ENCODE data around the gene EEFSEC.

Gene EEFSEC

GRCh38 chr3:128347282-128347681 lies 194.0 kb downstream of the EEFSEC start:
- no peak overlapping the region for H3K27ac ChIP-seq (replicated peaks; ENCODE audit: low read length)
- no peak overlapping the region for H2AFZ ChIP-seq (ENCODE audit: low read length)
- H3K4ac ChIP-seq (ENCODE audit: low read length): no peak overlapping the region
- H3K14ac ChIP-seq (ENCODE audit: low read length): no peak overlapping the region
- no peak overlapping the region for H2BK120ac ChIP-seq (ENCODE audit: low read depth, low read length)
- H3K27me3 ChIP-seq (ENCODE audit: control insufficient read depth in 3 of 3, insufficient read depth in 3 of 3, low read depth in 1 of 3, low read length in 3 of 3): no peaks in the 10 kb centered on the region
- H4K8ac ChIP-seq (ENCODE audit: low read depth, low read length): no peak overlapping the region
- no peak overlapping the region for H3K4me2 ChIP-seq (ENCODE audit: insufficient read depth, low read length, poor library complexity, severe bottlenecking)
- no peaks in the 10 kb centered on the region for H3K9me3 ChIP-seq (replicated peaks in 1 of 2; ENCODE audit: control insufficient read depth in 2 of 2, insufficient read depth in 1 of 2, low read depth in 1 of 2, low read length in 2 of 2)
- no peak for DNase-seq (ENCODE audit: low spot score)
- no peaks in the 10 kb centered on the region for H3K79me1 ChIP-seq (ENCODE audit: low read depth, low read length)
- H3K4me1 ChIP-seq (ENCODE audit: control insufficient read depth in 2 of 2, insufficient read depth in 1 of 2, low read depth in 1 of 2, low read length in 2 of 2): peaks cover 5 to 8% of the 10 kb centered on the region in 2 donors
- H3K9ac ChIP-seq (ENCODE audit: low read depth, low read length, poor library complexity): no peak overlapping the region
- no peak overlapping the region for H3K23ac ChIP-seq (ENCODE audit: low read depth, low read length, poor library complexity)
- no peak overlapping the region for H2BK15ac ChIP-seq (ENCODE audit: low read length)
- no peak overlapping the region for H3K18ac ChIP-seq (ENCODE audit: low read length)
- no peak overlapping the region for H3K4me3 ChIP-seq (ENCODE audit: low read length in 2 of 2)
- H2BK5ac ChIP-seq (ENCODE audit: low read length): no peak overlapping the region
- H2BK12ac ChIP-seq (ENCODE audit: low read length): no peak overlapping the region
- no peak overlapping the region for H4K91ac ChIP-seq (ENCODE audit: low read depth, low read length, poor library complexity)
- no peak overlapping the region for H2AK5ac ChIP-seq (ENCODE audit: low read depth, low read length)
- peaks cover 0 to 2% of the 10 kb centered on the region in 2 donors for H3K36me3 ChIP-seq (replicated peaks in 1 of 2; ENCODE audit: control insufficient read depth in 2 of 2, insufficient read depth in 2 of 2, low read length in 2 of 2)

- Histone ChIP-seq H4K8ac (ENCODE audit: low read depth, low read length) (no peak overlapping the region), H2AFZ (ENCODE audit: low read length) (no peak overlapping the region), H3K4me1 (ENCODE audit: control insufficient read depth in 2 of 2, insufficient read depth in 1 of 2, low read depth in 1 of 2, low read length in 2 of 2) (peaks cover 5 to 8% of the 10 kb centered on the region in 2 donors), H3K4me2 (ENCODE audit: insufficient read depth, low read length, poor library complexity, severe bottlenecking) (no peak overlapping the region), H2BK5ac (ENCODE audit: low read length) (no peak overlapping the region), H3K27ac (replicated peaks; ENCODE audit: low read length) (no peak overlapping the region), H3K9me3 (replicated peaks in 1 of 2; ENCODE audit: control insufficient read depth in 2 of 2, insufficient read depth in 1 of 2, low read depth in 1 of 2, low read length in 2 of 2) (no peaks in the 10 kb centered on the region), H3K4me3 (ENCODE audit: low read length in 2 of 2) (no peak overlapping the region), H3K79me1 (ENCODE audit: low read depth, low read length) (no peaks in the 10 kb centered on the region), H2BK120ac (ENCODE audit: low read depth, low read length) (no peak overlapping the region), H3K9ac (ENCODE audit: low read depth, low read length, poor library complexity) (no peak overlapping the region), H3K4ac (ENCODE audit: low read length) (no peak overlapping the region), H3K14ac (ENCODE audit: low read length) (no peak overlapping the region), H3K18ac (ENCODE audit: low read length) (no peak overlapping the region), H3K36me3 (replicated peaks in 1 of 2; ENCODE audit: control insufficient read depth in 2 of 2, insufficient read depth in 2 of 2, low read length in 2 of 2) (no peaks in the 10 kb centered on the region), H4K91ac (ENCODE audit: low read depth, low read length, poor library complexity) (no peak overlapping the region), H2BK12ac (ENCODE audit: low read length) (no peak overlapping the region), H2AK5ac (ENCODE audit: low read depth, low read length) (no peak overlapping the region), H2BK15ac (ENCODE audit: low read length) (no peak overlapping the region), H3K23ac (ENCODE audit: low read depth, low read length, poor library complexity) (no peak overlapping the region), H3K27me3 (ENCODE audit: control insufficient read depth in 3 of 3, insufficient read depth in 3 of 3, low read depth in 1 of 3, low read length in 3 of 3) (no peaks in the 10 kb centered on the region)
- no CpG with 5 or more reads among the region's 4 CpGs for WGBS, 2 donors (ENCODE audit: extremely low coverage in 2 of 2, insufficient read length in 2 of 2, insufficient replicate concordance in 1 of 2)
- no peak for DNase-seq (ENCODE audit: low spot score)
Observed at GRCh38 chr3:128348075-128348474, 194.8 kb downstream of the EEFSEC start.

GRCh38 chr3:128348805-128349531 lies 195.7 kb downstream of the EEFSEC start:
- H2BK12ac ChIP-seq (ENCODE audit: low read length): peak overlapping the region; percentile 43
- no peak for DNase-seq (ENCODE audit: low spot score)

GRCh38 chr3:128349963-128350599 lies 196.8 kb downstream of the EEFSEC start:
- Histone ChIP-seq H3K27ac (replicated peaks; ENCODE audit: low read length) (no peak overlapping the region), H2AK5ac (ENCODE audit: low read depth, low read length) (no peak overlapping the region), H3K4me2 (ENCODE audit: insufficient read depth, low read length, poor library complexity, severe bottlenecking) (no peak overlapping the region), H3K4me1 (ENCODE audit: control insufficient read depth in 2 of 2, insufficient read depth in 1 of 2, low read depth in 1 of 2, low read length in 2 of 2) (peaks cover 4 to 15% of the 10 kb centered on the region in 2 donors), H2BK120ac (ENCODE audit: low read depth, low read length) (no peak overlapping the region), H3K79me1 (ENCODE audit: low read depth, low read length) (no peaks in the 10 kb centered on the region), H4K8ac (ENCODE audit: low read depth, low read length) (no peak overlapping the region), H2AFZ (ENCODE audit: low read length) (no peak overlapping the region), H3K36me3 (replicated peaks in 1 of 2; ENCODE audit: control insufficient read depth in 2 of 2, insufficient read depth in 2 of 2, low read length in 2 of 2) (no peaks in the 10 kb centered on the region), H2BK12ac (ENCODE audit: low read length) (no peak overlapping the region), H3K9me3 (replicated peaks in 1 of 2; ENCODE audit: control insufficient read depth in 2 of 2, insufficient read depth in 1 of 2, low read depth in 1 of 2, low read length in 2 of 2) (no peaks in the 10 kb centered on the region), H3K4me3 (ENCODE audit: low read length in 2 of 2) (no peak overlapping the region), H3K23ac (ENCODE audit: low read depth, low read length, poor library complexity) (no peak overlapping the region), H4K91ac (ENCODE audit: low read depth, low read length, poor library complexity) (no peak overlapping the region), H2BK5ac (ENCODE audit: low read length) (no peak overlapping the region), H3K9ac (ENCODE audit: low read depth, low read length, poor library complexity) (no peak overlapping the region), H3K18ac (ENCODE audit: low read length) (no peak overlapping the region), H3K4ac (ENCODE audit: low read length) (no peak overlapping the region), H3K27me3 (ENCODE audit: control insufficient read depth in 3 of 3, insufficient read depth in 3 of 3, low read depth in 1 of 3, low read length in 3 of 3) (no peaks in the 10 kb centered on the region), H2BK15ac (ENCODE audit: low read length) (no peak overlapping the region), H3K14ac (ENCODE audit: low read length) (no peak overlapping the region)
- no CpG with 5 or more reads among the region's 12 CpGs for WGBS, 2 donors (ENCODE audit: extremely low coverage in 2 of 2, insufficient read length in 2 of 2, insufficient replicate concordance in 1 of 2)
- DNase-seq (ENCODE audit: low spot score): no peak

More at GRCh38 chr3:128348805-128349531, 195.7 kb downstream of the EEFSEC start:
- H3K4me1 ChIP-seq (ENCODE audit: control insufficient read depth in 2 of 2, insufficient read depth in 1 of 2, low read depth in 1 of 2, low read length in 2 of 2): peaks cover 4 to 9% of the 10 kb centered on the region in 2 donors
- no peak overlapping the region for H2BK5ac ChIP-seq (ENCODE audit: low read length)
- no peak overlapping the region for H3K4me2 ChIP-seq (ENCODE audit: insufficient read depth, low read length, poor library complexity, severe bottlenecking)
- H3K18ac ChIP-seq (ENCODE audit: low read length): peak overlapping the region; percentile 49
- WGBS, 2 donors (ENCODE audit: extremely low coverage in 2 of 2, insufficient read length in 2 of 2, insufficient replicate concordance in 1 of 2): no CpG with 5 or more reads among the region's 5 CpGs
- H2AK5ac ChIP-seq (ENCODE audit: low read depth, low read length): peak overlapping the region; percentile 60
- H4K91ac ChIP-seq (ENCODE audit: low read depth, low read length, poor library complexity): no peak overlapping the region
- peak overlapping the region; percentile 47 for H2AFZ ChIP-seq (ENCODE audit: low read length)
- no peaks in the 10 kb centered on the region for H3K9me3 ChIP-seq (replicated peaks in 1 of 2; ENCODE audit: control insufficient read depth in 2 of 2, insufficient read depth in 1 of 2, low read depth in 1 of 2, low read length in 2 of 2)
- H3K23ac ChIP-seq (ENCODE audit: low read depth, low read length, poor library complexity): no peak overlapping the region
- H3K14ac ChIP-seq (ENCODE audit: low read length): peak overlapping the region; percentile 58
- H3K4me3 ChIP-seq (ENCODE audit: low read length in 2 of 2): no peak overlapping the region
- no peak overlapping the region for H3K27ac ChIP-seq (replicated peaks; ENCODE audit: low read length)
- no peaks in the 10 kb centered on the region for H3K79me1 ChIP-seq (ENCODE audit: low read depth, low read length)
- no peaks in the 10 kb centered on the region for H3K36me3 ChIP-seq (replicated peaks in 1 of 2; ENCODE audit: control insufficient read depth in 2 of 2, insufficient read depth in 2 of 2, low read length in 2 of 2)
- H3K4ac ChIP-seq (ENCODE audit: low read length): no peak overlapping the region
- no peak overlapping the region for H3K9ac ChIP-seq (ENCODE audit: low read depth, low read length, poor library complexity)
- H2BK15ac ChIP-seq (ENCODE audit: low read length): peak overlapping the region; percentile 31
- H4K8ac ChIP-seq (ENCODE audit: low read depth, low read length): no peak overlapping the region
- H2BK120ac ChIP-seq (ENCODE audit: low read depth, low read length): no peak overlapping the region
- no peaks in the 10 kb centered on the region for H3K27me3 ChIP-seq (ENCODE audit: control insufficient read depth in 3 of 3, insufficient read depth in 3 of 3, low read depth in 1 of 3, low read length in 3 of 3)
